Kasumi-1 (cell line): Measurements from ENCODE around the gene RBM19.

Source experiments
- DNase-seq, 2 experiments: peaks; one replicate each; lab custom pipeline; 2025; lab: John Stamatoyannopoulos, UW

Gene RBM19

DNA sequence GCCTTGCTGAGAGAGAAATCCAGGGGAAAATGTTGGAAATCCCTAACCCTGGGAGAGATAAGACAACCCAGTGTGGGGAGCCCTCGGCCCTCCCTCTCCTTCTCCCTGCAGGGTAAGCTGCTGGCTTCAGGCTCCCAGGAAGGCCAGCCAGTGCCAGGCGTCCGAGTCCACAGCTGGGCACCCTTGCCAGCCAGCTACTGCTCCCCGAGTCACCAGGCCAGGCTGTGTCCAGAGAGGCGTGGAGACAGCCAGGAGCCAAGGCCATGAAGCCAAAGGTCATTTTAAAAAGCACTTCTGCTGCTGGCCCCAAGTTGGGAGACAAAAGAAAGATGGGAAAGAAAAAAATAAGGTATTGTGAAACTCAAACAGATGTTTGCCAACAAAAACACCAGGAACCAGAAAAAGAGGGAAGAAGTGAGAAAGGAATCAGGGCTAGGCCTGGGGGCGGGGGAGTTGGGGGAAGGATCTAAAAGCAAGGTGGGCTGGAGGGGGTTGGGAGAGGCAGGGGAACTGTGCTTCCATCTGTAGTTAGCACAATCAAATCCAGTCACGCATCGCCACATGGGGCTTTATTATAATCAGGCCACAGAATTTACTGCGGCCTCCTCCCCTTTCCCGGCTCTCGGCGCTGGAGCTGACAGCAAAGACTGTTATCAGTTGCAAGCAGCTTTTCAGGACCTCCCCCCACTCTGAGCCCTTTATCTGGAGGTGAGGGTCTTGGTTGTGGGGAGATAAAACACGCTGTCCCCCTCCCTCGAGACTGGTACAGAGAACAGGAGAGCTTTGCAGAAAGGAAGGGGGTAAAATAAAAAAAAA is 33.5 kb downstream of the RBM19 start:
- DNase-seq, result no peak

DNA sequence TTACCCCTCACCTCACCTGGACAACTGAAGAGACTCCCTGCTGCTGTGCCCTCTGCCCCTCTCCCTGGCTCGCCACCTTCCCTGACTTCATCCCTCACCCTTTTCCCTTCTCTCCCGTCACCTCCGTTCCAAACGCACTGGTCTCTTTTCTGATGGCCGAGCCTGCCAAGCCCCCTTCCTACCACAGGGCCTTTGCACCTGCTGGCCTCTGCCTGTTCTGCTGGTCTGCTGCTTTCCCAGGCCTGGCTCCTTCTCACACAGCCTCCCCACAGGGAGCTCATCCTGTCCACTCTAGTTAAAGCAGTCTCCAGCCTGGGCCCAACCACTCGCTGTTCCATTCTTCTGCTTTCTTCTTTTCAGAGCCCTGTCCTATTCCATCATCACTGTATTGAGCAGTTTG is 34.6 kb downstream of the RBM19 start:
- DNase-seq, result no peak

DNA sequence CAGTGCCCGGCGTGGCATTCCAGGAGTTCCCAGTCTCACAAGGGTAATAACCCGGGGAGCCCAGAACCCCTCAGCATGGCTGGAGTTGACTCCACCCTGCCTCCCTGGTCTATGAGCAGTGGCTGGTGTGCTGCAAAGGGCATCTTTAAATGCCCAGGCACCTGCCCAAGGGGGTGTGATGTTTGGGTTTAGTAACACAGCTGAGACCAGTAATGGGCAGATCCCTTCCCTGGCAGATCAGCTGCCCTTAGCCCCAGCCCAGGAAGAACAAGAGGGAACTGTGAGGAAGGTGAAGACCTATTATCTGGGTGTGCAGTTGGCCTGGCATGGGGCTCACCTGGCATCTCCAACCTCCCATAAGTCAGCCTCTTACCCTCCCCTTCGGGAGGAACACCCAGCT is 35.9 kb downstream of the RBM19 start:
- DNase-seq, result no peak

DNA sequence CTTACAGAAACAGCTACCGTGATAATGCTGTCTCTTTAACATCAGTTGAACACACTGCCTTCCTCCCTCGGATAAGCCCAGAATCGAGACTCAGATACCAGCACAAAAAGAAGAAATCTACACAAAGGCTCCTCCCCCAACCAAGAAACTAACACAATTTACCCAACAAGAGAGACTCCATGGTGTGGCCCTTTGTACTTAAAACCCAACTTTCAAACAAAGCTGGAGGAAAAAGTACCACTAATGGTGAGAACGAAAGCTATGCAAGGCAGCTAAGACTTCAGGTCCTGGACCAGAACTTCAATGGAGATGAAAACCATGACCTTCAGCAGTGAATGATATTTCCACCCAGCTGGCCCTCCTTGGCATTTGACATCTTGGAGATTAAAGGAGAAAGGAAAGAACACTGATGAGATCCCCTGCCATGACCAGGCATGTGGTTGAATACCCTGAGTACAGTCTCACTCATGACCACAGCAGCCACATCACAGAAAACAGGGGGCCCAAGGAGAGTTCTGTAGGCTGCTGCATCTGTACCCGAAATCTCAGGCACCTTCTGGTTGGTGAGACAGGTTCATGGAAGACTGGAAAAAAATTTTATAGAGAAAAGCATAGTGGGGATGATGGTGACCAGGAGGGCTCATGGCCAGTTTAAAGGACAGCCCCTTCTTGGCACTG is 36.7 kb downstream of the RBM19 start:
- no peak for DNase-seq

DNA sequence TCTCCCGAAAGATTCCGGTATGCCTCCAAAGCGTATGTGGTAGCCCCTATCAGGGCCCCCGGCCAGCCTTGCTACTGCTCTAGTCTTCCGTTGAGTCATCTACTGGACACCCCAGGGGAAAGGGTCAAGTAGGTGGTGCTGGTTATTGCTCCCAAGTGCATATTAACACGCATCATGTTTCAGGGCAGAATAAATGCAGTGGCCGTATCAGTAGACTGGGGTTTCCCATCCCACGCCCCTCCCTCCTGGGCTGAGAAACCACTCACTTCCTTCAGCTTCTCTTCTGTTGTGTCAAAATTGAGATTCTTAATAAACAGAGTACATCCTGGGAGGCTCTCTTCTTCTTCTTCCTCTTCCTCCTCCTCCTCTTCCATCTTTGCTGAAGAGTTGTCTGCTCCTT is 39.3 kb downstream of the RBM19 start:
- no peak for DNase-seq

DNA sequence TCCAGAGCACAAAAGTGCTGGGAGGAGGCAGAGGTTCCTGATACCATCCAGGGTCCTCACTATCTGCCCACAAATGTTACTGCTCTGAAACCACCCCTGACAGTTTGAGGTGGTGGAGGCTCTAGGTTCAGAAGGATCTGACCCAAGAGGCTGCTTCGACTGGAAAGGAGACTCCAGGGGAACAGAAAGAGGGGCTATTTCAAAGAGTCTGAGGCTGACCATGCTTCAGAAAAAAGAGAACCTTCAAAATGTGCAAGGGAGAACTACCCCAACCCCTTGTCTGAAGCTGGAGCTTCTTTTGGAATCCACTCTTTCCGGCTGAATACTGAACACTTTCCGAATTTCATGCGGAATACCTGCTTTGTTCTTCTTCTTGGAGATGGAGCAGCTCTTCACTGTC is 41.8 kb downstream of the RBM19 start:
- no peak for DNase-seq

DNA sequence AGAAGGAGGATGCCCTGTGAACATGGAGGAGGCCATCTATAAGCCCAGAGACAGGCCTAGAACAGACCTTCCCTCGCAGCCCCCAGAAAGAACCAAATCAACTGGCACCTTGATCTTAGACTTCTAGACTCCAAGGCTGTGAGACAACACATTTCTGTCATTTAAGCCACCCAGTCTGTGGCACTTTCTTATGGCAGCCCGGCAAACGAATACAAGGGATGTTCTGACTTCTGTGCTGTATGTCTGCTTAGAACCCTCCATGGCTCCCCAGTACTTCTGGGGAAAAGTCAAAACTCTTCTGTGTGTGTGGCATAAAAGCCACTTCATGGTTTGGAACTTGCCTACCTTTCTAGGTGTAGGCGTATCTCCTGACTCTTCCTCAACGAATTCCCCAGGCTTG is 42.9 kb downstream of the RBM19 start:
- DNase-seq, result no peak

DNA sequence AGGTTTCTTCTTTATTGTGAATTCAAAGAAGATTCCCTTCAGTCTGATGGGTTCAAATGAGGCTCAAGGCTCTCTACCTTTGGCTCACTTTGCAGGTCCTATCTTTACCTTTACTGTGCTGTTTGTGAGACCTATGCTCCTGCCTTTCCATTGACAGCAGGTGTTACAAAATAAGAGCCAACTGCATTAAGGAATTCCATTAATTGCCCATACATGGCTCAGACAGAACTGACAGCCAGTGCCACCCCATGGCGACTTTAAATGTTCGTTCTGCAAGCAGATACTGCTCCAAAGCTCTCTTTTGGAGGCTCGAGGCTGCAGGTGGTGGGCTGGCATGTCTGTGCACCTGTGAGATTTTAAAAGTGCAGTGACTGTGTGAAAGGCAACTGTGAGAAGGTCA is 44.7 kb downstream of the RBM19 start:
- no peak for DNase-seq

DNA sequence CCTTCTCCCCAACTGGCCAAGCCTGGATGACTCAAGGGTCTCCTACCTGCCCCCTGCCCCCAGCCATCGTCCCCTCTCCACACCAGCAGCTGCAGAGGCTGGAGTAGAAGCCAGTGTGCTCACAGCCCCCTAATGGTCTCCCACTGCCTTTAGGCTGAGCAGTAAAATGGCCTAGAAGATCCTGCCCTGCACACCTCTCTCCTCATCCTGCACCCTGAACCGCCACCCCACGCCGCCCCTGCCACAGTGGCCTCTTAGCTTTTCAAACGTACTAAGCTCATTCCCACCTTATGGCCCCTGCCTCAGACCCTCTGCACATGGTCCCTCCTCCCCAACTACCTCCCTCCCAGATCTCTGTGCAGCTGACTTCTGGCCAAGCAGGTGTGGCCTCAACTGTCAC is 46.3 kb downstream of the RBM19 start:
- no peak for DNase-seq

DNA sequence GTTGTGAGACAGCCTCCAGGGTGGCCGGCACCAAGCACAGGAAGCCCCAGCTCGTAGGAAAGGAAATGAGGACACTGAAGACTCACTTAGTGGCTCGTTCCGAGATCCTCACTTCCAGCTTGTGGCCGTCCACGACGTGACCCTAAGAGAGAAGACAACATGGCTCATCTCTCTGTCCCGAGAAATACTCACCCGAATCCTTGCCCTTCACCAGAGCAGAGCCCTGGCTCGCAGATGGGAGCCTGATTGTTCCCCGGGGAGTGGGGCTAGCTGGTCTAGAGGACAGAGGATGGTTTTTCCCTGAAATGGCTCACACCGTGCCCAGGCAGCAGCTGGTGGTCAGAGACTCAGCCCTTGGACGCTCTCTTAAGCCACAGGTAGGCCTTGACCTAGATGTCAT is 47.8 kb downstream of the RBM19 start:
- no peak for DNase-seq

DNA sequence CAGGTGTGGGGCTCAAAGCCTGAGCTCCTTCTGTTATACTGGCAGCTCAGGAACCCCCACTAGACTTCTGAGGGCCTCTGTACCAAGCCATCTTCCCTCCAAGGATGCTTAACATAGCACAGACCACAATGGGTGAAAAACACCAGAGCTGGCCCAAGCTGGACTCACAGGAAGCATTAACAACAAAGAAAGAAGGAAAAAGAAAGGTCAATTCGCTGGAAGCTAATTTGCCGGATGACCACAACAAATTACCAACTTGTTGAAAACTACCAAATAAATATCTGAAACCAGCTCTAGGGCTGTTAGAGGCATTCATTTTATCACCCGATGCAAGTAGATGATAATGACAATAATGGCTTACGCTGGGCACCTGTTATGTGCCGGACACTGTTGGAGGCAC is 48.7 kb downstream of the RBM19 start:
- no peak for DNase-seq

DNA sequence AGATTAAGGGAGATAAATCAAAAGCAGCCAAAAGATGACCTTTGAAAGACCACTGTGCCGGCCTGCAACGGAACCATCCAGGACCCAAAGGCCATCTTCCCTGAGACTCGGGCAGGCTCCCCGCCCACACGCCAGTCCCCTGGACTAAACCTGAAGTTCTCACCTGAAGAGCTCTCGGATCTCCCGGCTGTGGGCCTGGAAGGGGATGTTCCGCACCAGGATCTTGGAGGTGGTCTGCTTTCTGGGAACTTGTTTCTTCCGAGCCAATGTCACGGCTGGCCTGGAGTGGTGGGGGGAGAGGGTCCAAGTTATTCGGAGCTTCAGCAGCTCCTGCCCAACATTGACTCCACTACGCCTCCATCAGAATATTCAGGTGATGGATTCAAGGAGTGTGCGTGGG is 51.3 kb downstream of the RBM19 start:
- DNase-seq, result no peak

DNA sequence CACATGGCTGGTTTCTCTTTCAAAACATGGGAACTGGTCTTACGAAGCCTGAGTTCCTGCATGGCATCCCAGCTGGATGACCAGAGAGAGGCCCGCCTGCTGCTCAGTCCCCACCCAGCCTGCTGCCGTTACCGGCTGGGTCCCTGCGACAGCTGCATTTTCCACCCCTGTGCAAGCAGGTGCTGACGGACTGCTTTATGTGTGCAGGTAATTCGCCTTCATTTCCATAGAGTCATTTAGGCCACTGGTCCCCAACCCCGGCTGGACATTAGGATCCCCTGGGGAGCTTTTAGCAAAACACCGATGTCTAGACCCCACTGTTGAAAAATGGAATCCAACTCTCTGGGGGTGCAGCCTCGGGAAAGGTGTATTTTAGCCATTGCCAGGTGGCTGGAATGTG is 51.9 kb downstream of the RBM19 start:
- no peak for DNase-seq

DNA sequence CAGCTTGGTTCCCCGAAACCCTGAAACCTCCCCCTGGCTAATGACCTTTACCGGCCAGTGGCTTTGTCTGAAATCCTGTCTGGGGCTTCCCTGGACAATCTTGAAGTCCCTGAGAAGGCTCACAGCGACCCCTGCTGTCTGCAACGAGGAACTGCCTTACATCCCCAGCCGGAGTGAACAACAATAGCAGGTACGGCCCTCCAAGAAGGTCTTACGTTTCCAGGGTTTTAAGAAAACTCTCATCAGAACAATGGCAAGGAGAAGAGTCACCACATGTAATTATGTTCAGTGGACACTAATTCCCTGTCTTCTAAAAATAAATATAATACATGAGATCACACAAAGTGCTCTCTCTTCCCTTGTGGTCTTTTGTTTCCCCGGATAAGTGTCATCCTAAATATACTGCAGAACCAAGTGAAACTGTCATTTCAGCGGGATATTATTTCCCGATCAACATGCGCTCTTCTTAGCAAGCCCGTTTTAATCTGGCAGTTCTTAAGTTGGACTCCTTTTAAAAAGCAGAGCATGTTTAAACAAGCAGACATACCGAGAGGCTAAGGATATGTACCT is 53.3 kb downstream of the RBM19 start:
- DNase-seq, result peak; percentile 70 to 73

DNA sequence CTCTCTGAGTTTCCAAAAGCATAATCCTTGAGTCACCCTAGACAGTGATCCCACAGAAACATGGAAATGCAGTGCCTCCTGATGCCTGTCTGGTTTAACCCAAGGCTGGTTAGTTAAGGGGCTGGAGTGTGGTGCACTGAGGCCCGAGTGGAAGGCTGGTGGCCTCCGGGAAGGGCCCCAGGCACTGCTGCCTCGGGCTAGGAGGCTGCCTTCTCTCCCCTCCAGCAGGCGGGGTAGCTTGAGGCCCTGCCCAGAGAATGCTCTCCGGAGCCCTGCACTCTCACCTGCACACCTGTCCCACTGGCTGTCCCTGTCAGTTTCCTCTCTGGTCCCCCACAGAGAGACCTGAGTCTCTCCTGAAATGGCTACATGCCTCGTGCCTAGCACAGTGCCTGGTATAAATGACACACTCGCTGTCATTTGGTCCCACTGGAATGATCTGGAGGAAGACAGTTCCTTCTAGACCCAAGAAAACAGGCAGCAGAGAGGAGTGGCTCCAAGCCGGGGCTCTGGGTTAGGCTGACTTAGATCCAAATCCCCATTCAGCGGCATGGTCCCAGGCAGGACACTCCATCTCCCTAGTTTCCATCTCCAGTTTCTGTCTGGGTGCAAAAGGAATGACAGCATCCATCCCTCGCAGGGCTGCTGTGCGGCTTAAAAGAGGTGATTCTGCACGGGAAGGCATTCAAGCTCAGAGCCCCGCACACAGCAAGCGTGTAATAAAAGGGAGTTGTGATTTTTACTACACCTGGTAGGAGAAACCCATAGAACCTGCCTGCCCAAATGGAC is 54.0 kb downstream of the RBM19 start:
- no peak for DNase-seq

DNA sequence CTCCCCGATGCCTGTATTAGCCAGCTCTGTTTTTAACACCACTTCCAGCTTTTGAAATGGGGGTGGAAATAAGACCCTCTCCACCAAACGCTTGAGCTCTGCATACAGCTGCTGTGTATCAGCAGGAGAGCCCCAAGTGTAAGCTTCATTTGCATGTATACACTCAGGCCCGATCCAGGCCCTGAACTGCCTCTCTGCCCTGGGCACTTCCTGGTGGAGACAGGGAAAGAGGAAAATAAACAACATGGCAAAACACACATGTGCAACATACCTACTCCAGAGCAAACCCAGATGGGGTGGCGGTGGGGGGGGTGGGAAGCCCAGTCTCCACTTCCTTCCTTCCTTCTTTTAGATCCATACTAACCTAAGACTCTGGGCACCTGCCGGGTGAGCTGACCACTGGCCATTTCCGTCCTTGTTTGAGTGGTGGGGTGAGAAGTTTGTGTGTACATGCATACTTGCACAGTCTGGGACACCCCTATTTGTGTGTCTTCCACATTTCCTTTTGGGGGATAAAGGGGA is 55.3 kb downstream of the RBM19 start:
- DNase-seq, result no peak

DNA sequence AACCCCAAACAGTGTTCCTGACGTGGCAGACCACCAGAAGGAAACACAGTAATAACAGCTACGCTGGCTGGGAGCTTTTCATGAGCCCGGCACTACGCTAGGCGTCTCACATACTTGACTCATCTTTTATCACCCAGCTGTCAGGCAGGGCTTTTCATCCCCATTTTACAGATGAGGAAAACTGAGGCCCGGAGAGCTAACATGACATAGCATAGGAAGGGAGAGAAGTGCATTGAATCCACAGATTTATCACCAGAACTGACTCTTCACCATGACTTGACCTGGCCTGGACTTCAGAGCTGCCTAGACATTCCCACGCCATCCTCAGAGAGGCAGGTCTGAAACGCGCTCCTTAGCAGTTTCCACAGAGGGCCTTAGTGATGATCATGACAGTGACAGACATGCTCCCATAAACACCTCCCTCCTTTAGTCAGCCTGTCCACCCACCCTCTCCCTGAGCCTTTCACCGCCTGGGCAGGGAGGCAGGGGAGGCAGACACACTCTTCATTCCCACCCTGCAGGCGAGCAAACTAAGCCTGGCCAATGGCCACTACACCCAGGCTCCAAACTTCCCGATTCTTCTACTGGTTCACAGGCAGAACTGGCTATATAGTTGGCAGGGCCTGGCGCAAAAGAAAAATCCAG is 56.2 kb downstream of the RBM19 start:
- no peak for DNase-seq

DNA sequence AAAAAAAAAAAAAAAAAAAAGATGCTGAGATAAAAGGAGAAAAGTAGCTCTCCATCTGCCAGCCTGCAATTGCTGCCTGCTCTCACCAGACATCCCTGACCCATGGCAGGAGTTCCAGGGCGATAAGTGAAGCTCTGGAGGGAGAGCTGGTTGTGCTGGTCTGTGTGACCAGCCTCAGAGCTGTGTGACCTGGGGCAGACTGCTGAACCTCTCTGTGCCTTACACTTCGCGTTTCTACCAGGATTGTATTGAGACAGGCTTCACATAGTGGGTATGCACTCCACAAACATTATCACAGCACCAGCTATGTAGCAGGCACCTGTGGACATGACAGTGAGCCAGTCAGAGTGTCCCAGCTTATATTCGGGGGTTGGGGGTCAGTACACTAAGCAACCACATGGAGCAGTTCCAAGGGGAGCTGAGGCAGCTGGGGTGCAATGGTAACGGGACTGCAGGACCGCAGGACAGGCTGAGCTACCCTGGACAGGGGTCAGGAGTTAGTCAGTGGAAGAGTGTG is 57.5 kb downstream of the RBM19 start:
- no peak for DNase-seq

DNA sequence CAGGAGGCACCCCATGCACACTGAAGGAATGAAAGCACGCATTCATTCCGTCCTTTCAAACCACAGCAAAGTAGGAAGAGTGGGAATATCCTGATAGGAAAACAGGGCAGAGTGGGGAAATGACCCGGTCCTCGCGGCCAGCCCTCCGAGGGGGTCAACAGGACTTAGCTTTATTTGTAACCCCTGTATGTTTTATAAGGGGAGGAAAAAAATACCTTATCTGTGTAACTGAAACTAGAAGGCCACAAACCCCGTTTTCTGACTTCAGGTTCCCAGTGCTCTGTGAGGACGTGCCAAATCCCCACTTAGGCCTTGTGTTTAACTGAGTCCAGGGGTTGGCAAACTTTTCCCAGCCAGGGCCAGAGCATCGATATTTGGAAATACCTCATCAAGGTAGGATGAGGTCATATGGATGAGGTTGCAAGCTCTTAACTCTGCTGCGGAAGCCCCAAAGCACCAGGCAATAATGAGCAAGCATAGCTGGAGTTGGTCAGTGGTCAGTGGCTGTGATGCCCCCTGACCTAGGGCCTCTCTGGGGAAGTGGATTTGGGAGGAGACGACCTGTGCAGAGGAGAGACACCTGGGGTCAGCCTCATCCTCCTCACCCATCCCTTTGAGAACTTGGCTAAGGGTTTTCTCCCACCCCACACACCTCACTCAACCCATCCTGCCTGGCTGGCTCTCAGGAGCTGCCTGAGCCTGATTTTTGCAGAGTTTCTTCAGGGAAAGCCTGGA is 58.5 kb downstream of the RBM19 start:
- DNase-seq, result no peak

DNA sequence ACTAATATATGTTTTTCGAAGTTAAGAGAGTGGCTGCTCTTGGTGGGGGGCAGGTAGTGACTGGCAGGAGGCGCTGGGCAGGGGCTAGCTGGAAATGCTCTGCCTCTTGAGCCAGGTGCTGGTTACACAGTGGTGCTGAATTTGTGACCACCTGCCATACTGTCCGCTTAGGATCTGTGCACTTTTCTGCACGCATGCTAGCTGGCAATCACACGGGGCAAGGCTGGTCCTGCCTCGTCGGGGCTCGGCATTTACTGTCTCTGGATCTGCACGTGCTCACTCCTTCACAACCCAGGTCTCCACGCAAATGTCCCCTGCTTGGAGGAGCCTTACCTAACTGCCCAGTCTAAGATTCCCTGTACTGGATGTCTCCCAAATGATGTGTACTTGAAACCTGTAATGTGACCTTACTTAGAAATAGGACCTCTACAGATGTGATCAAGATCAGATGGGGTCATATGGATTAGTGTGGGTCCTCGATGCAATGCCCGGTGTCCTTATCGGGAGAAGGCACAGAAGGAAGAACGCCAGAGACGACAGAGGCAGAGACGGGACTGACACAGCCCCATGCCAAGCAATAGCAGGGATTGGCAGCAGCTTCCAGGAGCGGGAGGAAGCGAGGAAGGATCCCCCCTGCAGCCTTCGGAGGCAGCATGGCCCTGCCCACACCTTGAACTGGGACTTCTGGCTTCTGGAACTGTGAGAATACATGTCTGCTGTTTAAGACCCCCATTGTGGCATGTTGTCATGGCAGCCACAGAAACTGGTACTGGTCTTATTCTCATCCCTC is 59.5 kb downstream of the RBM19 start:
- no peak for DNase-seq
